ENCODE results near the gene TAB2. TPM values are rescaled to one million over a fixed set of nuclear protein-coding genes. Genes with fewer than 3 reads are reported as not detected.
"Not testable (repeated sequence)": the region's sequence is repeated elsewhere in the genome, so short reads cannot be mapped to it uniquely, and the experiment has no call there.

The TAB2 gene
- total RNA-seq, 1 experiment from 2014 or later = 45.8 TPM

DNA sequence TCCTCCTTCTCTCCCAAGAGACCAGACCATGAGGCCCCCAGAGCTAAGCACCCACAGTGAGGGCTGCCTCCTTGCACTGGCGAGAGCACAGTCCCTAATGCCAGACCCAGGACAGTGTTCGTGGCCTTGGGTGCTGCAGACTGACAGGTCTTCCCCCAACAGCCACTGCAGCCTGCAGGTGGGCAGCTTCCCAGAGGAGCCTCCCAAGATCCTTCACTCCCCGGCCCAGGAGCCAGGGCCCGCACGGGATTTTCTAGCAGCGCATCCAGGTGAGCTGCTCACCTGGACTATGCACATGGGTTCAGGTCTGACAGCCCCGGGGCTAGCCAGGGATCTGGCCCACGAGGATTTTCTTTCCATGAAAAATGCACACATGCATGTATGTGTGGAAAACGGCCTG is 124.2 kb downstream of the TAB2 start:
- Histone ChIP-seq H3K9me3 (ENCODE audit: insufficient read depth, low read depth) (no peaks in the 10 kb centered on the region), H3F3A (ENCODE audit: insufficient read depth, low read depth) (no peaks in the 10 kb centered on the region), H3K9me2 (ENCODE audit: insufficient read depth) (no peaks in the 10 kb centered on the region; the same call in 1 of the 2 replicates), H3K27ac (no peak overlapping the region), H3K27me3 (ENCODE audit: insufficient read depth, low read depth) (no peaks in the 10 kb centered on the region), H3K79me2 (ENCODE audit: low read depth) (no peaks in the 10 kb centered on the region), H3K4me1 (replicated peaks; ENCODE audit: insufficient read depth) (no peaks in the 10 kb centered on the region), H3K4me3 (no peak overlapping the region), H2AFZ (no peak overlapping the region), H4K20me1 (ENCODE audit: insufficient read depth) (no peaks in the 10 kb centered on the region), H3K36me3 (ENCODE audit: low read depth) (no peaks in the 10 kb centered on the region), H3K4me2 (no peak overlapping the region)
- intact Hi-C loops (cut with micrococcal nuclease; ENCODE audit: unreplicated experiment) = no loop called here
- ChIA-PET CTCF (no interaction called here), POLR2A (ENCODE audit: unreplicated experiment) (no interaction called here)
- BruUV-seq (replicated peaks) = no TSS peak
- no peak for TF ChIP-seq EZH2 (IDR thresholded peaks at IDR 0.05; ENCODE audit: low read depth)
- TF ChIP-seq, protein P1, sequence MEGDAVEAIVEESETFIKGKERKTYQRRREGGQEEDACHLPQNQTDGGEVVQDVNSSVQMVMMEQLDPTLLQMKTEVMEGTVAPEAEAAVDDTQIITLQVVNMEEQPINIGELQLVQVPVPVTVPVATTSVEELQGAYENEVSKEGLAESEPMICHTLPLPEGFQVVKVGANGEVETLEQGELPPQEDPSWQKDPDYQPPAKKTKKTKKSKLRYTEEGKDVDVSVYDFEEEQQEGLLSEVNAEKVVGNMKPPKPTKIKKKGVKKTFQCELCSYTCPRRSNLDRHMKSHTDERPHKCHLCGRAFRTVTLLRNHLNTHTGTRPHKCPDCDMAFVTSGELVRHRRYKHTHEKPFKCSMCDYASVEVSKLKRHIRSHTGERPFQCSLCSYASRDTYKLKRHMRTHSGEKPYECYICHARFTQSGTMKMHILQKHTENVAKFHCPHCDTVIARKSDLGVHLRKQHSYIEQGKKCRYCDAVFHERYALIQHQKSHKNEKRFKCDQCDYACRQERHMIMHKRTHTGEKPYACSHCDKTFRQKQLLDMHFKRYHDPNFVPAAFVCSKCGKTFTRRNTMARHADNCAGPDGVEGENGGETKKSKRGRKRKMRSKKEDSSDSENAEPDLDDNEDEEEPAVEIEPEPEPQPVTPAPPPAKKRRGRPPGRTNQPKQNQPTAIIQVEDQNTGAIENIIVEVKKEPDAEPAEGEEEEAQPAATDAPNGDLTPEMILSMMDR (conservative IDR thresholded peaks at IDR 0.05) = no peak
- no peak for DNase-seq

DNA sequence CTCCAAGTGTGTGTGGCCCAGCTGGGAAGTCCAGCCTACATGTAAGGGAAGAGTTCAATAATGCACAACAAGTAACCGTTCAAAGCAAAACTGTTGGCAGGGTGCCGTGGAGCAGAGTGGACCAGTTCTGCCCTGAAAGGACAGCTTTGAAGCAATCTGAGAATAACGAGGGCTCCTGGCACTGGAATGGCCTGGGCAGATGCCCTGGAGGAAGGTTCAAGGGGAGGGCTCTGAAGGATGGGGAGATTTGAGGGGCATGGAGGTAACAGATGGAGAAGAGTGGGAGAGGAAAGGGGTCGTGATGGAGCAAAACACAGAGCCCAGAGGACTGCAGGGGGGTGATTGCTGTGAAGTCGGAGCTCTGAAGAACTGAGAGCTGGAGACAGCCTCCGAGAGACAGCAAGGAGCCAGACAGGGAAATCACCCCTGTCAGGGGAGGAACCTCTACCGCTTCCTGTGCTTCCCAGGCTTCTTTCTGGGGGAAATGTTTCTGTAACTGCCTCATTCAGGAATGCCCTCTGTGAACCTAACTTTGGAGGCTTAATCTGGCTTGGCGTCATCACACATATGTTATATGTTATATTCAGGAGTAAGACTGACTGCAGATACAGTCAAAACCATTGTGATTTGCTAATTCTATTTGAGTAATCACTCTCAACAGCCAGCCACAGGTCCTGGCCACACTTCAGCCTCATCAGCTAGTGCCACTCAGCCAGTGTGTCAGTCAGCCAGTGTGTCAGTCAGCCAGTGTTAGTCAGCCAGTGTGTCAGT is 126.1 kb downstream of the TAB2 start:
- Histone ChIP-seq H3K36me3 (ENCODE audit: low read depth) (no peaks in the 10 kb centered on the region), H2AFZ (no peak overlapping the region), H3K27me3 (ENCODE audit: insufficient read depth, low read depth) (no peaks in the 10 kb centered on the region), H3F3A (ENCODE audit: insufficient read depth, low read depth) (no peaks in the 10 kb centered on the region), H3K4me2 (no peak overlapping the region), H3K4me3 (no peak overlapping the region), H3K9me3 (ENCODE audit: insufficient read depth, low read depth) (no peaks in the 10 kb centered on the region), H3K79me2 (ENCODE audit: low read depth) (no peaks in the 10 kb centered on the region), H3K27ac (no peak overlapping the region), H3K4me1 (replicated peaks; ENCODE audit: insufficient read depth) (no peaks in the 10 kb centered on the region), H4K20me1 (ENCODE audit: insufficient read depth) (no peaks in the 10 kb centered on the region), H3K9me2 (ENCODE audit: insufficient read depth) (no peaks in the 10 kb centered on the region)
- intact Hi-C loops (cut with micrococcal nuclease; ENCODE audit: unreplicated experiment) = no loop called here
- CTCF ChIA-PET = no interaction called here
- TF ChIP-seq, protein P1 (conservative IDR thresholded peaks at IDR 0.05) = no peak
- no peak for TF ChIP-seq EZH2 (IDR thresholded peaks at IDR 0.05; ENCODE audit: low read depth)
- no peak for DNase-seq
- POLR2A ChIA-PET (ENCODE audit: unreplicated experiment) = no interaction called here
- BruUV-seq (replicated peaks) = no TSS peak

DNA sequence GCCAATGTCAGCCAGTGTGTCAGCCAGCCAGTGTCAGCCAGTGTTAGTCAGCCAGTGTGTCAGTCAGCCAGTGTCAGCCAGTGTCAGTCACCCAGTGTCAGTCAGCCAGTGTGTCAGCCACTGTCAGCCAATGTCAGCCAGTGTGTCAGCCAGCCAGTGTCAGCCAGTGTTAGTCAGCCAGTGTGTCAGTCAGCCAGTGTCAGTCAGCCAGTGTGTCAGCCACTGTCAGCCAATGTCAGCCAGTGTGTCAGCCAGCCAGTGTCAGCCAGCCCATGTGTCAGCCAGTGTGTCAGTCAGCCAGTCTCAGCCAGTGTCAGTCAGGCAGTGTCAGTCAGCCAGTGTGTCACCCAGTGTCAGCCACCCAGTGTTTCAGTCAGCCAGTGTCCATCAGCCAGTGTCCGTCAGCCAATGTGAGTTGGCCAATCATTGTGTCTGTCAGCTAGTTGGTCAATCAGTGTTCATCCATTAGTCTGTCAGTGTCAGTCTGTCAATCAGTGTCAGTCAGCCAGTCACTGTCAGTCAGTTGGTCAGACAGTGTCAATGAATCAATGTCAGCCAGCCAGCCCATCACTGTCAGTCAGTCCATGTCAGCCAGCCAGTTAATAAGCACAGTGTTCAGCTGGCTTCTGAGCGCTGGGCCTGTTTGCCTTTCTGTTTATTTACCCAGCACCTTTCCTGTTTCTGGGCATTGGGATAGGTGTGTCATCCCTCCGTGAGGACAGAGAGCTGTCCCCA is 127.0 kb downstream of the TAB2 start:
- CTCF ChIA-PET = not testable (repeated sequence)

More for the DNA sequence above, 127.0 kb downstream of the TAB2 start:
- H3K27ac ChIP-seq; H4K20me1 ChIP-seq (ENCODE audit: insufficient read depth); H3K9me2 ChIP-seq (ENCODE audit: insufficient read depth); DNase-seq; H3K4me1 ChIP-seq (replicated peaks; ENCODE audit: insufficient read depth); H3K4me3 ChIP-seq; H3K4me2 ChIP-seq; H3K36me3 ChIP-seq (ENCODE audit: low read depth); H3F3A ChIP-seq (ENCODE audit: insufficient read depth, low read depth); BruUV-seq (replicated peaks); H3K79me2 ChIP-seq (ENCODE audit: low read depth); H3K9me3 ChIP-seq (ENCODE audit: insufficient read depth, low read depth); intact Hi-C loops (cut with micrococcal nuclease; ENCODE audit: unreplicated experiment); H3K27me3 ChIP-seq (ENCODE audit: insufficient read depth, low read depth); H2AFZ ChIP-seq: not testable (repeated sequence)
- POLR2A ChIA-PET (ENCODE audit: unreplicated experiment) = interaction anchor here (0.6 kb wide), 1 partner anchor 315 kb away, joined by 4 read pairs; no protein-coding TSS in a partner anchor

All from PC-9 (cell line).